GM04504 (cell line): ENCODE results near the gene NTRK2.
"Not testable (repeated sequence)": the region's sequence is repeated elsewhere in the genome, so short reads cannot be mapped to it uniquely, and the experiment has no call there.

Experiments
- DNase-seq: peaks from one replicate; pipeline ENCODE4 v3.0.0-alpha.2; 2012; ENCODE audit warnings: low read depth

NTRK2 gene

GRCh38 chr9:84894859-84895258, 225.3 kb downstream of the NTRK2 start:
- DNase-seq, result no peak

DNA sequence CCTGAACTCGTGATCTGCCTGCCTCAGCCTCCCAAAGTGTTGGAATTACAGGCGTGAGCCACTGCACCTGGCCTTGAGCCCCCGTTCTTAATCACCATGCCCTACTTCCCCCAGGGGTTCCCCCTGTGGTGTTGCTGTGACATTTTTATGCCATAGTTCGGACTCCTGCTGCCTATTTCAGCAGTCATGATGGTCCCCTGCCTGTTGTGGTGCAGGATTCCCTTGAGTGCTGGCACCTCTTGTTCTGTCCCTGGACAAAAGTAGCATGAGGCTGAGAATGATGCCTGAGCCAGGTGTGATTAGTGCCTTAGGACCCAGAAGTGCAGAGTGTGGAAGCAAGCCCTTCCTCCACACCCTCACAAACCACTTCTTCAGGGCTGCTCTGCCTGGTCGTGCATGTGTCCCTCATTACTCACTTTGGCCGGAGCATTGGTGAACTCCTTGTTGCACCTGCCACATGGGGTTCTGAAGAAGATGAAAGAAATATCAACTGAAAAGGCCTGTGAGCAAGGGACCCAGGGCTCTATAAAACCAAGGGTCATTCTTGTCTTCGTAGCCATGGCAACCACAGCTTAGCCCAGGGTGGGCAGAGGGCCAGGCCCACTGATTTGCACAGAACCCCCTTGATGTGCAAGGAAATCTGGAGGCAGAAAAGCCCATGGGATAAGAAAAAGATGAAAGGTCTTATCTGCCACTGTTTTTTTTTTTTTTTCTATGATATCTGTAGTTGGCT, 228.0 kb downstream of the NTRK2 start:
- no peak for DNase-seq

DNA sequence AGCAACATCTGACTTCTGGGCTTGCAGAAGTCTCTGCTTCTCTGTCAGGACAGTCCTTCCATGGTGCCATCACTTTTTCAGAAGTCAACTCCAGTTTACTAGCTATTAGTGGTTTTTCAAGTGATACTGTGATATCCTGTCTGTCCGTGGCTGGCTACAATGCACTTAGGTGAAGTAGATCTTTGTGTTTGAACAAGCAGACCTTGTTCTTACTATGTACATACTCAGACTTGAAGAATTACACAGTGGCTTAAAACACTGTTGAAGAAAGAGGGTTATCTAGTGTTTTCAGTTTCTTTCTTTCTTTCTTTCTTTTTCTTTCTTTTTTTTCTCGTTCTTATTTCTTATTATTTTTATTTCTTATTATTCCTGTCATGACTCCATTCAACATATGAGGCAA, 228.7 kb downstream of the NTRK2 start:
- no peak for DNase-seq

DNA sequence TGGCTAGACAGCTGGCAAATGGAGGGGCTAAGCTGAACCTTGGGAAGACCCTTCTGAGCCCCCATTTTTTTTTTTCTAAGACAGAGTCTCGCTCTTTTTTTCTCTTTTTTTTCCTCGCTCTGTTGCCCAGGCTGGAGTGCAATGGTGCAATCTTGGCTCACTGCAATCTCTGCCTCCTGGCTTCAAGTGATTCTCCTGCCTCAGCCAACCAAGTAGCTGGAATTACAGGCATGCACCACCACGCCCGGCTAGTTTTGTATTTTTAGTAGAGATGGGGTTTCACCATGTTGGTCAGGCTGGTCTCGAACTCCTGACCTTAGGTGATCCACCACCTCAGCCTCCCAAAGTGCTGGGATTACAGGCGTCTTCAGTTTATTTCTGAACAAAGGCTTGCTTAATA, 229.1 kb downstream of the NTRK2 start:
- not testable (repeated sequence) for DNase-seq

- no peak for DNase-seq
Observed at GRCh38 chr9:84899326-84899725, 229.8 kb downstream of the NTRK2 start.

DNA sequence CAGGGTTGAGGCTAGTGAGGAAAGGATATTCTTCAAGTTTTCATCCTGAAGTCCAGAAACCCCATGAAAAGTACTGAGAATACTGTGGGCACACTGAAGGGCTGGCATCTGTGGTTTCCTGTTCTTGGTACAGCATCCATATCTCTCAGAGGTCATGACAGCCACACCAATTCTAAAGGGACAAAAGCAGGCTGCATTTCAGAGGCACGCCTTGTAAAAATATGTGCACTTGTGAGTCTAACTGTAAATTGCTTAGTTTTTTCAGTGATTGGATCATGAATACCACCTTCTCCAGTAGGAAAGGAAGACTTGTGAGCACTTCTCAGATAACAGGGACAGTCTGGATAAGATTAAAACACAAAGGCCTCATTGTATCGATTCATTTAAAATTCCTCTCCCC, 230.9 kb downstream of the NTRK2 start:
- no peak for DNase-seq

GRCh38 chr9:84903963-84904362, 234.4 kb downstream of the NTRK2 start:
- DNase-seq, result no peak

DNA sequence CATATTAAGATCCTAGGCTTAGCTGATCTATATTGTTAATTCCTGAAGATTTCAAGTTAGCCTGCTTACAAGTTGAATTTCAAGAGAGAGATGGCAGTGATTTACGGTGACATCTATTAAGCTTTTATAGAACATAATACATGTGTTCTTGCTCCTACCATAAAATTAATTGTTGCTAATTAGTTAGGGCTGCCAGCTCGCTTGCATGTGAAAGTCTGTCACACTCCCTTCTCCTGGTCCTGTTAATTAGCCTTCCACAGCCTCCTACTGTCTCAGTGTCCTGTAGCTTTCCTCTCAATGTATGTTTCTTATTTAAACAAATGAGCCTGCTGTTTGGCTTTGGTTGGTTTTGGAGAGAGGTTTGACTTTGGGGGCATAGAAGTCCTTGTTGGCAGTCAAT, 247.2 kb downstream of the NTRK2 start:
- no peak for DNase-seq

DNA sequence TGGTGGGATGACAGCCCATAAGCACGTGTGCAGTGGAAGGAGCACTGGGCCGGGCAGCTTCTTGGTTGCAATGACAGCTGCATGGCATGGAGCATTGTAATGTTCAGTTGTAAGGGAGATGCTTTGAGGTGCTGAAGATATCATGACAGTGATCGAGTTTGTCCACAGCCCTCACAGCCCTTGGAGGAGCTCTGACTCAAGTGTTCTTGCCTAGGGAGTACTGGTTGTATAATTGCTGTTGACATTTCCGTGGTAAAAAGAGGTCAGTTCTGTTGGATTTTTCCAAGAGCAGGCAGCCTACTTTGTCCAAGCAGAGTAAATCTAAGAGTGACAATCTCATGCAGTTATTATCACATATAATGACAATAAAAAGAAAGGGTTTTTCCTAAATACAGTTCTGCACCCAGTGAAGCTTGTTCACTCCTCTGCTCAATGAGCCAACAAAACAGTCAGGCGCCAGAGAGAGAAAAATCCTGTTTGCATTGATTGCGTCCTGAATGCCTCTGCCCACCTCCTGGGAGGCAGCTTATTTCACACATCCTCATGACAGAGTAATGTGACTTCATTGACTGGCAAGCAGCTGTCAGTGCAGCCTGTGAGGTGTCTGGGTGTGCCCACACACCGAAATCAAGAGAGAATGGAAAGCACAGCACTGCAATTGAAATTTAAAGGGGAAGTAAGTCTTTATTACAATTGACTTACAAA, 248.0 kb downstream of the NTRK2 start:
- no peak for DNase-seq

DNA sequence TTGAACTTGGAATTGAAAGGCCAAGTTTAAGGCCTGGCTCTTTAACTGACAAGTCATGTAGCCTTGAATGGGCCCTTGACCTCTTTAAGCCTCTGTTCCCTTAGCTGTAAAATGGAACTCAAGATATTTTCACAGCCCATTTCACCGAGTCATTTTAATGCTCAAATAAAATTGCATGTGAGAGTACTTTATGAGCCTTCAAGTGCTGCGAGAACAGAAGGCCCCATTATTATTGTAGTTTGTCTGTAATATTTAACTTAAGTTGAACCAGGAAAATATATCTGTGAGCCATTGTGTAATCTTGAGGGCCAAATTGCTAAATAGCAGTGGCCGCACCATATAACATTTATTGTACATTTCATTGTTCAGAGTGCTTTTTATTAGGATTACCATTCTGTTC, 249.9 kb downstream of the NTRK2 start:
- no peak for DNase-seq

- DNase-seq, result no peak
Observed at GRCh38 chr9:84921175-84921574, 251.6 kb downstream of the NTRK2 start.

DNA sequence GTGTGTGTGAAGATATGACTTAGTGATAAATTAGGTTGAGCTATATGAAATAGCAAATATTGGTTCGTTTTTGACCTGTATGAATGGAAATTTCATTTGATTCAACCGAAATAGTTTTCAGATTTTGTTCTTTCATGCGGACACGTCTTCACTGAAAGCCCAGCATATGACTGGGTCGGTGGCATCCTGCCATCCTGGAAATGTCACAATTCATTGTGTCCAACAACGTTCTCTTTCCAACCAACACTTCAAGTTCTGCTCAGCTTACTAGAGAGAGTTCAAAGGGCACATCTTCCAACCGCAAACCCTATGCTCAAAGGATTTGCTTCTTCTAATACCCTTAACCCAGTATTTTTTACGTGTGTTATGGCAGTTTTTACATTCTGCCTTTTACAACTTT, 252.5 kb downstream of the NTRK2 start:
- DNase-seq, result no peak

GRCh38 chr9:84924266-84924665, 254.7 kb downstream of the NTRK2 start:
- no peak for DNase-seq

DNA sequence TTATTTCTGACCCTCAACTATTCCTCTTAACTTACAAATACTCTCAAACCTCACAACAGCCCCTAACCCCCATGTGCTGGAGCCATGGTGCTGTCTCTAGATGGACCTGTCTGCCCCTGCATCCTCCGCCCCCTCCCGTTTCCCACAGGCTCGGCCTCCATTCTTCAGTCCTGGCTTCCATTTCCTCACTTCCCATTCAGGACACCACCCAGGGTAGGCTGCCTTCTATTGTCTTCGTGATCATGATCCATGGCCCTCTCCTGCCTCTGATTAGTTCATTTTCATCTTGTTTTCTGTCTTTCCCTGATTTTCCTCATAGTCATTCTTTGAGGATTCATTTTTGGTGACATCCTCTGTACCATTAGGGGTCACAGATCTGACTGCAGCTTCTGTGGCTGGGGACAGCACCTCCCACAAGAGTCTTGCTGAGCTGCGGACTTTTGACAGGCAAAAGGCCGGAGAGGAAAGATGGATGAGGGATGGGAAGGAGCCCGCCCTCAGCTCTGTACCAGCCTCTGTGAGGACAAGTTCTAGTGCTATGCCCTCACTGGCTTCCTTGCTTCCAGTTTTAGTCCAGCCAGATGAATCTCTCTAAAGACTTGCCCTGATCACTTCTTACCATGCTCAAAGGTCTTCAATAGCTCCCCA, 255.8 kb downstream of the NTRK2 start:
- DNase-seq, result no peak

DNA sequence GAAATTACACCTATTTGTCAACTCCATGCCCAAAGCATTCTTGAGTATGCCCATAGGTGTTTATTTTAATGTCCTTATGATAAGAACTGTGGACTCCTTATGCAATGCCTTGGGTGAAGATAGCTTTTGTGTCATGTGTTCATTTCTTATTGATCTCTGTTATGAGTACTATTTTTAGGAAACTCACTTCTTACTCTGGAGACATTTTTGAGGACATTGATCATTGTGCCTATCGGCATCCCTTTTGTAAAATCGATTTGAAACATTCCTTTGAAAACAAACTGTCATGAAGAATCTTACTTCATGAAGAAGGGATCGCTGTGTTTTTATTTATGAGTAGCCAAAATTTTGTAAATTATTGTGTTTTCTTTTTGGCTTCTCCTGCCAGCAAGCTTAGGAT, 257.3 kb downstream of the NTRK2 start:
- DNase-seq, result no peak

GRCh38 chr9:84928419-84928818, 258.9 kb downstream of the NTRK2 start:
- DNase-seq, result no peak

DNA sequence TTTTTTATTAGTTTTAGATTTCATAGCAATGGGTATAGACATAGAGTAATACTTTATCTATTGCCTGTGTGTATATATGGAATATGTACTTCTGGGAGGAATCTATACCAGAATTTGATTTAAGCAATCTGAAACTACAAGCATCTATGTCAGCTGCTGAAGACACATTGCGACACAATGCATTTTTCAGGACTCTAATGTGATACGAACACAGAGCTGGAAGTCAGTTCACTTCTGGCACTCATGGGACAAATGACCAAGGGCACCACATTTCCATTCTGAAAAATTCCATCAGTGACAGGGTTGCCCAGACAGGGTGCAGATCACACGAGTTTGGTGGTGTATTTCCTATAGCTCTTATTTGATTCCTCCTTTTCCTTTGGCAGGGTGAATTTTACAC, 259.5 kb downstream of the NTRK2 start:
- DNase-seq, result no peak

DNA sequence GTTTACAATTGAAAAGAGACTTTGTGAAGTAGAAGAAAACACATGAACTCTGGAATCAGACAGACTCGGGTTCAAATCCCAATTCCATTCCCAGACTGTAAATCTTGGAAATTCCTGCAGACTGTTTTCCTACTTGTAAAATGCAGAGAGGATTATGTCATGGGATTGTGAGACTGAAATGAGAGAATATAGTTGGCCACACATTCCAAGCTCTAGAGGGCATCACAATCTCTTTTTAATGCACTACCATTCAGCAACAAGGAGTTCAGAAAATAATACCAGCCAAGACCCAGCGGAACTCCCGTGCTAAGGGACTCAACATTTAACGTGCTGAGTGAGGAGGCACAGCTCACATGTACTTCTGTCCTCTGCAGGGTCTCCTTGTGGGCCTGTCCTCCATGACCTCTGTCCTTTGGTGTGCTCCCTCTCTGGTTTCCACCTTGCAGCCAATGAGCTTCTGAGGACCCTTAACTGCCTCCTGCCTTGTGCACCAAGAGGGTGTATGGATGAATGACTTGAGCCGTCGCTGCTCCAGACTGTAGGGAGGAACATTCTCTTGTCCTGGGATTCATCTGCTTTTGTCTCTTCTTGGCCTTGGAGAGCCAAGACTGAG, 263.5 kb downstream of the NTRK2 start:
- DNase-seq, result no peak

GRCh38 chr9:84935528-84936117, 266.1 kb downstream of the NTRK2 start:
- no peak for DNase-seq

- no peak for DNase-seq
Observed at GRCh38 chr9:84937180-84937579, 267.7 kb downstream of the NTRK2 start.

GRCh38 chr9:84937581-84937980, 268.1 kb downstream of the NTRK2 start:
- no peak for DNase-seq

GRCh38 chr9:84939774-84940173, 270.2 kb downstream of the NTRK2 start:
- DNase-seq, result no peak

- DNase-seq, result no peak
Observed at GRCh38 chr9:84940294-84940693, 270.8 kb downstream of the NTRK2 start.
